Bone marrow (tissue), 2 donors: Measurements from ENCODE around the gene COL1A2.

Experiments
- DNase-seq, 2 donors: peaks; one replicate each; lab custom pipeline; 2025; lab: John Stamatoyannopoulos, UW

COL1A2 gene

DNA sequence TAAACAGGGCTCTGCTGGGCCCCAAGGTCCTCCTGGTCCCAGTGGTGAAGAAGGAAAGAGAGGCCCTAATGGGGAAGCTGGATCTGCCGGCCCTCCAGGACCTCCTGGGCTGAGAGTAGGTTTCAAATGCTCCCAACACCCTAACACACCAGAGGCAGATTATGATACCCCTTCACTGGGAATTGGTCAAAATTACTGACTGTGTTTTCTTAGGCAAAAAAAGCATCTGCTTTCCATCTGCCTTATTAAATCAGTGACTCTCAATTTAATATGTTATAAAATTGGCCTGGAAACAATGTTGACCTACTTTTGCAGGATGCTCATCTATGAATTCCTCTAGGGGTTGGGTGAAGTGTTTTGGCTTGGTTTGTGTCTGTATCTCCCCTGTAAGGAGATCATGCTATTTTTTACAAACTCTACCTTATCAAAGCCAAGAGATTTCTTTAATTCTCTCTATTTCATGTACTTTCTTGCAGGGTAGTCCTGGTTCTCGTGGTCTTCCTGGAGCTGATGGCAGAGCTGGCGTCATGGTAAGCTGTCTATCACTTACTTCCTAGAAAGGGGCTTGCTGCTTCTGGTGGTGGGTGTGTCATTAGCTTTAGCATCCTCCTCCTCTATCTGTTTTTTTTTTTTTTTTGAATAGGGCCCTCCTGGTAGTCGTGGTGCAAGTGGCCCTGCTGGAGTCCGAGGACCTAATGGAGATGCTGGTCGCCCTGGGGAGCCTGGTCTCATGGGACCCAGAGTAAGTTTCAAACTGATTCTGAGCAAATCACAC, 15.9 kb downstream of the COL1A2 start:
- no peak for DNase-seq

- DNase-seq = no peak
These were observed 16.4 kb downstream of the COL1A2 start for GRCh38 chr7:94411188-94411466.

DNA sequence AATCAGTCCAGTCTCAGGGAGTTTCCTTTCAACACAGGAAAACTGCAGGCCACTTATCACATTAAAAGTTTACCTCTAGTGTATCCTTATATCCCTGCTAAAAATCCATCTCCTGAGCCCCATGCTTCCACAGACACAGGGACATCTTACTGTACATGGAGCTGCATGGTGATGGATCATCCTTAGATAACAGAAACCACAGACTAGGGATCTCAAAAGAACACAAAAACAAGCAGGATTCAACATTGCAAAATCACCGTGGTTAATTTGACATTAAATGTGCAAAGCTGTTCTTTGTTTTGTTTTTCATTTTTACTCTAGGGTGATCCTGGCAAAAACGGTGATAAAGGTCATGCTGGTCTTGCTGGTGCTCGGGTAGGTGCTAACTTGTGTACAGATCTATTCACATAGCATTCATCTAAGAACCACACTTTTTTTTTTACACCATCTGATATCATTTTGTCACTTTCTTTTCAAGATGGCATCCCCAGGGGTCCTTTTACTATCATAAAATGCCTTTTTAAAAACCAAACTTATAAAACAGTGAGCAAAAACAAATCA, 18.1 kb downstream of the COL1A2 start:
- DNase-seq = no peak

- no peak for DNase-seq
These were observed 19.8 kb downstream of the COL1A2 start for GRCh38 chr7:94414481-94414880.

- DNase-seq = no peak
These were observed 20.3 kb downstream of the COL1A2 start for GRCh38 chr7:94414980-94415379.

DNA sequence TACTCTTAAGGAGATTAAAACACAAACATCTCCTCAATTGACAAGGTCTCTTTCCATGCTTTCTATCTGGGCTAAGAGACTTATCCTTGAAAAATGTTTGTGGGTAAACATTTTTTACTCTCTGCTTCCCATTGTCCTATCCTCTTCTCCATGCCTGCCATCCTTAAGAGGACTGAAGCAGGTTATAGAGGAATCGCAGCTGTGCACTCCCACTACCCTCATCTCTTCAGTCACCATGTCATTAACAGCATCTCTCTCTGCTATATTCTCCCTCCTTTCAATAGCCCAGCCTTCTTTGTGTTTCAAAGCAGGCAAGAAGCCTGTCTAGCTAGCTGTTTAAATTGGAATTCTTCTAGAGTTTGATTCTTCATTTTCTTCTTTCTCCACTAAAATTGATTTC, 22.6 kb downstream of the COL1A2 start:
- DNase-seq = no peak

GRCh38 chr7:94417901-94418300, 23.2 kb downstream of the COL1A2 start:
- DNase-seq = no peak

- DNase-seq = no peak
These were observed 24.2 kb downstream of the COL1A2 start for GRCh38 chr7:94418851-94419250.

GRCh38 chr7:94420328-94420727, 25.6 kb downstream of the COL1A2 start:
- no peak for DNase-seq

DNA sequence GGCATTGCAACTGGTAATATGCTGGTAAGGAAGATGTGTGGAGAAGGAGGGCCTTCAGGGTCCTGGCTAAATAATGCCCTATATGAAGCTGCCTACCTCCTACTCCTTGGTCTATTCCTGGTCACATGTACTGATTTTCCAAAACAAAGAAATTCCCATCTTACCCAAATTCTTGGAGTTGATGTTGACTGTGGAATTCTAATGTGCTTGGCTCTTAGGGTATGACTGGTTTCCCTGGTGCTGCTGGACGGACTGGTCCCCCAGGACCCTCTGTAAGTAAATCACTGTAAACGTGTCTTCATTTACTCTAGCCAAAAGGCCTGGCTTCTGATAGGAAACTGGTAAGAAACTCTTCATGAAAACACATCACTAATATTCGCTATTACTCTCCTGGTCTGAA, 27.0 kb downstream of the COL1A2 start:
- no peak for DNase-seq

DNA sequence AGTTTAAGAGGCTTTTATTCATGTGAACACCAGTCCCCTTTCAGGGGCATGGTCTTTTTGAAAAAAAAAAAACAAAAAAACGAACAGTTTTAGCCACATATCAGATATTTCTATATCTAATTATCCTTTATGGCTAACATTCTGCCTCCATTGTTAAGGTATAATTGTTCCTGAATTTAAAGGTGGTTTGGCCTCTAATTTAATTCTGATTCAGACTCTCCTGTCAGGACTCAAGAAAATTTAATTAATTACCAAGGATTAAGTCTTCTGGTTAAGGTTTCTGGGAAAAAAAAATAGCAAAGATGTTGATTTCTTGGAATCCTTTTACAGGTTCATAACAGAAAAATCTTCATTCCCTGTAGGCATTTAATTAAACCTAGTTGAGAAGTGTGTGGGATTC, 27.4 kb downstream of the COL1A2 start:
- DNase-seq = no peak

DNA sequence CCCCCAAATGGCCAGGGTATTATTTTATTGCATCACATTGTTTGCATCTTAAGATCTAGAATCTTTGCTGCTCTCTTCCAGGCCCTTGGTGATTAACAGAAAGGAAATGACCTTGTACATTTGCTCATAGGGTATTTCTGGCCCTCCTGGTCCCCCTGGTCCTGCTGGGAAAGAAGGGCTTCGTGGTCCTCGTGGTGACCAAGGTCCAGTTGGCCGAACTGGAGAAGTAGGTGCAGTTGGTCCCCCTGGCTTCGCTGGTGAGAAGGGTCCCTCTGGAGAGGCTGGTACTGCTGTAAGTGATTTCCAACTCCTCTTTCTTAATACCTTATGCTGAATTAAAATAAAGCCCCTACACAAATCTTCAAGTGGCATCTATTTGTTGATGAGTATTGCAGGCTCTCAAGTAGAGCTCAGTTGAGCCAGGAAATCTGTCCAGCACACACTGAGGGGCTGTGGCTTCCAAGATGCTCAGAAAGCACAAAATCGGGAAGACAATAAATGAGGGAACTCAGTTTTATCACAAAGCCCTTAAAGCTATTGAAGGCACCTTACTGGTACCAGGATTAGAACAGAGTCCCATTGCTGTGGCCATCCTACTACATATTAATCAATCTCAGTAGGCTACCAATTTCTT, 28.2 kb downstream of the COL1A2 start:
- no peak for DNase-seq

DNA sequence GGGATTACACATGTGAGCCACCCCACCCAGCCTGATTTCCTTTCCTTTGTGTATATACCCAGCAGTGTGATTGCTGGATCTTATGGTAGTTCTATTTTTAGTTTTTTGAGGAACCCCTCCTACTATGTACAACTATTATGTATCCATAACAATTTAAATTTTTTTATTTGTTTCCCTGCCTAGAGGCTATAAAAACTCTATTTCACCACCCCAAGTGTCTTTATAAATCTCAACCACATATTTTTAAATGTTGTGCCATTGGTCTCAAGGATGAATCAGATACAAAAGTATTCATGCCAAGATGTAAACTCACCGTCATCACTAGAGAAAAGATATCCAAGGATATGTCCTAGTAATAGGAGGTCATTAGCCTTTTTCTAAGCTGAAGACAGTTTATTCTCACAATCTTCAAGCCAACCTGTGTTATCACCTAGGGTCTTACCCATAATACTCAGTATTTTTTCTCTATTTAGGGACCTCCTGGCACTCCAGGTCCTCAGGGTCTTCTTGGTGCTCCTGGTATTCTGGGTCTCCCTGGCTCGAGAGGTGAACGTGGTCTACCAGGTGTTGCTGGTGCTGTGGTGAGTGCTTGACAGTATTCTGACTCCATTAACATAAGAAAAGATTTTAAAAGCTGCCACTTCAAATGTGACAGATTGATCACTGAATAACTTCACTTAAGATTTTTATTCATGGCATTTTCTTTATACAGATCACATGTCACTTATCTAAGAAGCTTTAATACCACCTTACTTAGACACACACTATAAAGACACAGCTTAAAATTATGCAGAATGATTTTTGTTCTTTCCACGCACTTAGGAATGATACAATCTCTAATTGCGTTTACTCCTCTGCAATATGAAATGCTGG, 29.4 kb downstream of the COL1A2 start:
- DNase-seq = no peak

GRCh38 chr7:94425546-94425945, 30.9 kb downstream of the COL1A2 start:
- DNase-seq = no peak

- no peak for DNase-seq
These were observed 32.5 kb downstream of the COL1A2 start for GRCh38 chr7:94426980-94427875.

DNA sequence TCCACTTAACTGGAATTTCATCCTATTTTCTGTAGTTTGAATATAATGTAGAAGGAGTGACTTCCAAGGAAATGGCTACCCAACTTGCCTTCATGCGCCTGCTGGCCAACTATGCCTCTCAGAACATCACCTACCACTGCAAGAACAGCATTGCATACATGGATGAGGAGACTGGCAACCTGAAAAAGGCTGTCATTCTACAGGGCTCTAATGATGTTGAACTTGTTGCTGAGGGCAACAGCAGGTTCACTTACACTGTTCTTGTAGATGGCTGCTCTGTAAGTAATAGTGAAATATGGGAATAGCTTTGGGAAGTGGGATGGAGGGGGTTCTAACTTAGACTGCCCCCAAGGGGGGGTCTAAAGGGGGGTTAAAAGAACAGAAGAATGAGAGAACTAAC, 34.5 kb downstream of the COL1A2 start:
- no peak for DNase-seq

DNA sequence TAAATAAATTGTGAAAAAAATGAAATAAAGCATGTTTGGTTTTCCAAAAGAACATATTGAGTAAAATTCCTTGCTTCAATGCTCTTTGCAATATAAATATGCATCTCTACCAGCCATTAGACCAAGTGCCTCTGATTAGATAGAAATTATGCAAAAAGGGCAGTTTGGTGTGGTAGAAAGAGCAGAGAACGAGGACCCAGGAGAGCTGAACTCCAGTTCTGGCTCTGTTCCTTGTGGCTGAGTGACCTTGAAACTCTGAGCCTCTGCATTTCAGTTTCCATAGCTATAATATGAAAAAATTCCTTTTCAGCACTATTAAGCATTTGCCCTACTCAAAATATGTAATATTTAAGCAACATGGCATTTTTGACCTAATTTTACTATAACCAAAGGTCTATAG, 36.5 kb downstream of the COL1A2 start:
- DNase-seq = no peak

- DNase-seq = no peak
These were observed 37.1 kb downstream of the COL1A2 start for GRCh38 chr7:94431619-94432280.

DNA sequence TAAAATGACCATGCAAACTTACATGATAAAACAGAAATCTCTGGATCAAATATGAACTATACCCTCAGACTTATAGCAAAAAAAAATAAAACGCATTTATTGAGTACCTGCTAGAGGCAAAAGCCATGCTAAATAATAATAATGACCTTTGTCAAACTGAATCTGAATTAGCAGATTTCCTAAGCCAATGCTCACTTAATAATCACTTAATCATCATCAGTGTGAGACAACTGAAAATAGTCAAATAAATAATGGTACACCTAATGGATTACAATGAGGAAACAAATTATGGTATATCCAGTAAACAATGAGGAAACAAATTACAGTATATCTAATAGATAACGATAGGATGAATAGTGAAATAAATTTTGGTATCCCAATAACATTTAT, 37.6 kb downstream of the COL1A2 start:
- DNase-seq = no peak

- no peak for DNase-seq
These were observed 38.1 kb downstream of the COL1A2 start for GRCh38 chr7:94432817-94433216.

DNA sequence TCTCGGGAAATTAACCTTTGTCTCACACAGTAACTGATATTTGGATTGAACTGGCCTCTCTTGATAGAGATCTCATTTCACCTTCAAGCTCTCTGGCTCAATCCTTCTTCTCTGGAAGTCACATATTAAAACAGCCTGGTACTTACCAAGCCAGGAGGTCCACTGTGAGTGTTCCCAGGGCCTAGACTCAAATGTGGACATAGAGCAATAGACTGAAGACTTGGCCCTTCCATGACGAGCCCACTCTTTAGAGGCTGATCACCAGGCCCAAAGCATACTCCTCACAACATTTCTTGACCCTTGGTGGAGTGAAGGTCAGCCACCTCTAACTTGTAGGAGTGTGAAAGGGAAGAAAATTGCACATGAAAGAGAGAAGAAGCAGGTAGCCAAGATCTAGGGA, 38.5 kb downstream of the COL1A2 start:
- no peak for DNase-seq
